ENCODE data around the gene GPSM1.

GRCh38 chr9:136311051-136312008 is 16.0 kb upstream of the GPSM1 start:
- no peak for TF ChIP-seq EZH2 (IDR thresholded peaks at IDR 0.05; ENCODE audit: borderline replicate concordance)
- no peak for TF ChIP-seq CTCF (IDR thresholded peaks at IDR 0.05; ENCODE audit: poor library complexity)
- no peak for TF ChIP-seq EZH2phosphoT487 (IDR thresholded peaks at IDR 0.05; ENCODE audit: low read depth, severe bottlenecking, unreplicated experiment)
